Activated T-cell treated with anti-CD3 and anti-CD28 coated beads, Interleukin-2, amount 50 U/mL, for 48 hours (primary cell): ENCODE results near the gene LPIN1.

ENCODE experiments used
- DNase-seq, 2 experiments: peaks; one replicate each; pipeline ENCODE4 v3.0.0-alpha.2; 2020

The LPIN1 gene

GRCh38 chr2:11784747-11785610 lies 38.5 kb downstream of the LPIN1 start:
- peak; percentile 63 to 71 for DNase-seq

DNA sequence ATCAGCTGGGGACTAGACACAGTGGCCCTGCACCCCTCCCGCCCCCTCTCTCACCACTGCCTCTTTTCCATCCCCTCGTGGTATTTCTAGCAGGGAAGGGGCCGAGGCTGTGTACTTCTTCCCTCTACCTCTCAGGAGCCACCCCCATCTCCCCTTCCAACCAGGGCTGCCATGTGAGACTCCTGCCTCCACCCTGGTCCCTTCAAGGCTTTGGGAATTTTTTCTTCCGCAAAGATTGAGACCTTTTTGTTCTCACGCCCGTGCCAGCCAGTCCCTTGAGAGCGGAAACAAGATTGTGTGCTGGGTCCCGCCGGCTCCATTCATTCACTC lies 39.1 kb downstream of the LPIN1 start:
- no peak for DNase-seq

DNA sequence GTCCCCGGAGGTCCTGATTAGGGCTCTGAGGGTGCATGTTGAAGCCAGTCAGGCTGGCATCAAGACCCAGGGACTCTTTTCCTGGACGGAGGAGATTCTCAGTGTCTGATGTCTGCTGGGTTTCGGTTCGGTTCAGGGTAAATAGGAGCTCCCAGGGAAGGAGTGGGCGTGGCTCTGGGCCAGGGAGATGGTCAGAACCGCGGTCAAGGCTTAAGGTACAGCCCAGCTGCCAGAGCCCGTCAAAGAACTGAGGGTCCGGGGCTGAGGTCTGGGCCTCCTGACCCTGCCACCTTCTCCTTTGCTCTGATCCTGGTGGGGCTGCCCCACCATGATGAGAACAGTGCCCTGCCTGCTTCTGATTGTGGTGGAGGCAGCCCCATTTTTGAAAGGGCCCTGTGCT lies 39.8 kb downstream of the LPIN1 start:
- DNase-seq: no peak

GRCh38 chr2:11786592-11786991 lies 40.2 kb downstream of the LPIN1 start:
- DNase-seq: no peak

- no peak for DNase-seq
Observed at GRCh38 chr2:11787991-11788390, 41.6 kb downstream of the LPIN1 start.

DNA sequence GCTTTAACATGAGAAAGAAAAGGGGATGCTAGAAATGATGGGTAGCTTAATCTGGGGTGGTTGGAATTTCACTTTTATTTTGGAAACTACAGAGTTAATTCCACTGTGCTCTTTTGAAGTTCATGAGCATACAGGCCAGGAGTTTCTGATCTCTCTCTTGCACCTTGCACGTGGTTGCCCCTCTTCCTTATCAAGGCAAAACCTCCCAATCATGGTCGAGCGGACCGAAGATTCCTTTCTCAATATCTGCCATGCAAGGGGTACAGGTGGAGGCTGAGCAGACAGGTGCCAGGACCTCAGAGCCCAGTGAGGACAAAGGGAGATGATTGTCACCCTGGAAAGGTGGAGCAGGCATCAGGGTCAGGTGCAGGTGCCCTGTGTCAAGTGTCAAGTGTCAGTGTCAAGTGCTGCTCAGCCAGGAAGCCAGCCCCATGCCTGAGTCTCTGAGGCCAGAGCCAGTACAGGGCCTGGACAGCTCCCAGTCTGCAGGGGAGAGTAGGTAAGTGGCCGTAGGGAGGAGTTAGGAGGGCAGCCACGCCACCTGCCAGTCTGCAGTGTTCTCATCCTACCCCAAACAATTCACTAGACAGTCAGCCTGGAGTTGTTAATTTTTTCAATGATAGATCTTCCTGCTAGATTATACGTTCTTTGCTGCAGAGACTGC lies 42.2 kb downstream of the LPIN1 start:
- no peak for DNase-seq

DNA sequence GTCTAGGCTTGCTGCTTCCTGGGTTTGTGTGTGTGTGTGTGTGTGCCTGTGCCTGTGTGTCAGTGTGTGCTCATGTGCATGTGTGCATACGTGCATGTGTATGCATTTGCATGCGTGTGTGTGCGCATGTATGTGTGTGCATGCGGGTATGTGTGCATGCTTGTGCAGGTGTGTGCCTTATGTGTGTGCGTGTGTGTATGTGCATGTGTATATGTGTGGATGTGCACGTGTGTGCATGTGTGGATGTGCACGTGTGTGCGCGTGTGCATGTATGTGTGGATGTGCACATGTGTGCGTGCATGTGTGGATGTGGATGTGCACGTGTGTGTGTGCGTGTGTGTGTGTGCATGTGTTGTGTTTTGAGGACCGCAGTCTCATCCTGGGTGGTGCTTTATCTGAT lies 42.8 kb downstream of the LPIN1 start:
- no peak for DNase-seq

DNA sequence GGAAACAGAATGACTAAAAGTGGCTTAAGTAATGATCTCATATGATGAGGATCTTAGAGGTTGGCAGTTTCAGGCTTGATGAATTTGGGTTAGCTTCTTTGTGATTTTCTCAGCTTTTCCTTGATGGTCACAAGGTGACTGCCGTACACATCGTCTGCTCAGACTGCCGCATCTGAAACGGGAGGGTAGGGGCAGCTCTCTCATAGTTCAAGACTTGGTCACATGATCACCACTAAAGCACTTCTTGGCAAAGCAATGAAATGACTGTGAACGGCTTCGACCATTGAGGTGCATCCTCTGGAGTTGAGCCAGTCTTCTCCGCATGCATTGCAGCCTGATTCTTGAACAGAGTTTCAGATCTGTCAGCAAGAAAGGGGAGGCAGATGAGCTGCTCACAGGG lies 43.8 kb downstream of the LPIN1 start:
- no peak for DNase-seq

DNA sequence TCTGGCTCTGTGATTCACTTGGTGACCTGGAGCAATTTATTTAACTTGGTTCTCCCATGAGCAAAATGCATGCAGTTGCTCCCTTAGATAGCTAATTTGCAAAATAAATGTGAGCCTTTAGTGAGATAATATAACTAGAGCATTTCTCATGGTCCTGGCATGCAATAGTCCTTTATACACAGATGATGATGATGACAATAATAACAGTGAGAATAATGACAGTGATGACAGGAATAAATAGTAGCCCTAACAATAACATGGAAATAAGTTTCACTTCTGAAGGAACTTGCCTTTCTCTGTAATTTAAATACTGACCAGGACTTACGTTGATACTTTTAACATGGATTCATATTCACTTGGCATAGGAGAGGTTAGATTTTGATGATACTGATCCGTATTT lies 49.2 kb downstream of the LPIN1 start:
- no peak for DNase-seq

DNA sequence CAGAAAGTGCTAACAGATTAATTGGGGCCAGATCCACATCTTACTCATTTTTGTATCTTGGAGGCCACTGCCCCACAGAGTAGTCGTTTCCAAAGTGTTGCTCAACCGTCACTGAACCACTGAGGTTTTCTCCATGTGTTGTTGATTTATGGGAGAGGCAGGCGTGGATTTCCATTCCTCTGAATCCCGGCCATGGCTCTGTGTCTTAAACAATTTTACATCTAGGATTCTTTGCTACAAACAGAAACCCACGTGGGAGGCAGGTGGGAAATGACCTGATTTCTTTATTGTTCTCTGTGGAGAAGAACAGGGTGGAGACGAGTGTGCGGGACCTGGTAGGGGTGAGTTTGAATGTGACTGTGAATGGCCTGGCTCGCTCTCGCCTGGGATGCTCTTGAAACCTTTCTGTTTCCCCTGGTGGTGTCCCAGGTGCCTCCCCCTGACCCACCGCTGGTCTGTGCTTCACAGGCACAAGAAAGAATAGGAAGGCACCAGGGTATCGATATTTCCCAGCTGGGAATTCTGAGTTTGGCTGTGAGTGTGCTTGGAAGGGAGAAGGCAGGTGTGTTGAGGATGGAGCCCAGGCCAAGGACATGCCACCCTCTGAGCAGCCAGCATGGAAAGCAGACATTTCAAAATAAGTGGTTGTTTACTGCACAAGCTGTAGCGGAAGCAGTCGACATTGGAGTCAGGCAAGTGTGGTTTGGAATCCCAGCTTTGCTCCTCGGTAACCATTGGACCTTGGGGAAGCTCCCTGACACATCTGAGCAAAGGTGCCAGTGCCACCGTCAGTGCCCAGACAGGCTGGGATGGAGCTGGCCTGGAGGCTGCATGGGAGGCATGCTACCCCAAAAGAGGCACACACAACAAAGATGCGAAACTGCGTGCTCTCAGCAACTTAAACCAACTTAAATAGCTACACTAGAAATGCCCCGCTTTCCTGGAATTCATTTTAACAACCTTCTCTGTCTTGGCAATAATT lies 50.0 kb downstream of the LPIN1 start:
- peak in 1 of 2 experiments; percentile 14 for DNase-seq

DNA sequence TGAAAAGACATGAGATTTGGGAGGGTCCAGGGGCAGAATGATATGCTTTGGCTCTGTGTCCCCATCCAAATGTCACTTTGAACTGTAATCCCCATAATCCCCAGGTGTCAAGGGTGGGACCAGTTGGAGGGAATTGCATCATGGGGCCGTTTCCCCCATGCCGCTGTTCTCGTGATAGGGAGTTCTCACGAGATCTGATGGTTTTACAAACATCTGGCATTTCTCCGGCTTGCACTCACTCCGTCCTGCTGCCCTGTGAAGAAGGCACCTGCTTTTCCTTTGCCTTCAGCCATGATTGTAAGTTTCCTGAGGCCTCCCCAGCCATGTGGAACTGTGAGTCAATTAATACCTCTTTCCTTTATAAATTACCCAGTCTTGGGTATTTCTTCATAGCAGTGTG lies 51.4 kb downstream of the LPIN1 start:
- DNase-seq: no peak

- no peak for DNase-seq
Observed at GRCh38 chr2:11798701-11799435, 52.4 kb downstream of the LPIN1 start.

GRCh38 chr2:11799826-11800225 lies 53.4 kb downstream of the LPIN1 start:
- DNase-seq: no peak

DNA sequence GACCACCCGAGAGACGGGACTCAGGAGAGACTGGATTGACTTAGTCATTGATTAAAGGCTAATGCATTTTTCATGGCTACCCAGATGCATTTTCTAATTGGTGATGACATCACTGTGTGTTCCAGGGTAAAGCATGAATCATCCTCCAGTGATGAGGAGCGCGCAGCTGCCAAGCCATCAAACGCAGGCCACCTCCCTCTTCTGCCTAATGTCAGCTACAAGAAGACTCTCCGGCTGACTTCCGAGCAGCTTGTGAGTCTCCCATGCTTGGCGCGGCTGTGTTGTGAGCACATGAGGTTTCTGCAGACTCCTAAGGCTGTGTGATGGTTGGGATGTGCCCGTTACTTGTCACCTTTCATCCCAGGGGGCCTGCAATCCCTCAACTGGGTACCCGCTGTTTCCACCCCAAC lies 56.4 kb downstream of the LPIN1 start:
- DNase-seq: no peak

DNA sequence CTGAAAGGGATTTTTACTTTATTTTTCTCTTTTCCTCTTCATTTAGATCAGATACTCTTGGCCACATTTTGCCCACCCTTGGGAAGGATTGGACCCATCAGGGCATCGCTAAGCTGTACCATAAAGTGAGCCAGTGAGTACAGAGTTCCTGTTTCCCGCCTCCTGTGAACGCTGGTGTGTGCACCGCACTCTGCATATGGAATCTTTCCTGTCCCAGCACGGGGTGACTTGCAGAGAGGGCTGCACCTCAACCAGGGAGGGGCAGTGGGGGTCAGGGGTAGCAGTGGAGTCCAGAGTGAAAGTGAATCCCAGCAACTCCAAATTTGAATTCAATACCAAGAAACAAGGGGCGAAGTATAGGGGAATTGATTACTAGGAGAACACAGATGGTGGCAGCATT lies 58.6 kb downstream of the LPIN1 start:
- no peak for DNase-seq

DNA sequence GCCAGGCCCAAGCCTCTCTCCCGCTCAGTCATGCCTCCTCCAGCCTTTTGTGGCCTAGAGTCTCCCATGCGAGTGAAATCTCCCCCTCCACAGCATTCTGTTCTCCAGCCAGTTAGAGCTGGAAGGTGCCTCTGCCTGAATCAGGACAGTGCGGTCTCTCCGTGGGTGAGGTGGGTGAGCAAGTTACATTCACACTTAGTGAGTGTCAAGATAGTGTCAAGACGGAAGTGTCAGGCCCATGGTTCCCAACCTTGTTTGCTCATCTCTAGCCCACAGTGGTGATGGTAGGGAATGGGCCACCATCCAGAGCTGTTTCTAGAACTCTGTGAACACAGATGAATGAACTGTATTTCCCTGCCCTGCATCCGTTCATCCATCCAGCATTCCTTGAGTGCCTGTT lies 59.5 kb downstream of the LPIN1 start:
- peak in 1 of 2 experiments; percentile 16 for DNase-seq

DNA sequence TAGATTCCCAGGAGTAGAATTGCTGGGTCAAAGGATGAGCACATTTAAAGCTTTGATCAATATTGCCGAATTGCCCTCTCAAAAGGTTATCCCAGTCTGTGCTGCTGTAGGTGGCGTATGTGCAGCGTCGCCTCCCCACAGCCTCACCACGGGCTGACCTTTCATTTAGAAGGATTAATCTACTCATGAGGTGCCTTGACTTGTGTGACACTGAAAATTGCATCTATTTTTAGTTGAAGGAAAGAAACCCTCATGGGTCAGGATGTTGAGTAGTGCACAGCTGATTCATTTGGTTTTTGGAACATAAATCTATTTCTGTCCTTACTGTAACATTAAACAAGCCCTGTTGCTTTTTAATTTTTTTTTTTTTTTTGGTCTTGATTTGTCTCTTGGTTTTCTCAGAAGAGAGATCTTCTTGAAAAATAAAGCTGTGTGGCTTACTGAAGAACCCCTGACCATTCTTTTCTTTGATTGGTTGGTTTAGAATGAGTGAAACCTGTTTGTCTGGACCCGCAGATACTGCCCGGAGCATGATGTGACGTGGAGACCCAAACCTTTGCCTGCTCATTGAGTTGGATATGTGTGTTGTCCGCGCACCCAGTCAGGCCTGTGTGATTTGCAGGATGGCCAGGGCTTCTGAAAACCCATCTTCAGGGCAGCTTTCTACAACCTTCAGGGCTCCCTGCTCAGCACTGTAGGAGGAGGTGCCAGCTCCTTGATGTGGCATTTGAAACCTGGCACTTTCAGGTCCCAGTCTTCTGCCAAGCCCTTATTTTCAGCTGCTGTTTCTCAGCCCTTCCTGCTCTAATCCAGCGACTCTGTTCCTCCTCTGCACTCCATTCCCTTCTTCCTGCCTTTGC lies 61.0 kb downstream of the LPIN1 start:
- DNase-seq: no peak

GRCh38 chr2:11808016-11808400 lies 61.6 kb downstream of the LPIN1 start:
- no peak for DNase-seq

DNA sequence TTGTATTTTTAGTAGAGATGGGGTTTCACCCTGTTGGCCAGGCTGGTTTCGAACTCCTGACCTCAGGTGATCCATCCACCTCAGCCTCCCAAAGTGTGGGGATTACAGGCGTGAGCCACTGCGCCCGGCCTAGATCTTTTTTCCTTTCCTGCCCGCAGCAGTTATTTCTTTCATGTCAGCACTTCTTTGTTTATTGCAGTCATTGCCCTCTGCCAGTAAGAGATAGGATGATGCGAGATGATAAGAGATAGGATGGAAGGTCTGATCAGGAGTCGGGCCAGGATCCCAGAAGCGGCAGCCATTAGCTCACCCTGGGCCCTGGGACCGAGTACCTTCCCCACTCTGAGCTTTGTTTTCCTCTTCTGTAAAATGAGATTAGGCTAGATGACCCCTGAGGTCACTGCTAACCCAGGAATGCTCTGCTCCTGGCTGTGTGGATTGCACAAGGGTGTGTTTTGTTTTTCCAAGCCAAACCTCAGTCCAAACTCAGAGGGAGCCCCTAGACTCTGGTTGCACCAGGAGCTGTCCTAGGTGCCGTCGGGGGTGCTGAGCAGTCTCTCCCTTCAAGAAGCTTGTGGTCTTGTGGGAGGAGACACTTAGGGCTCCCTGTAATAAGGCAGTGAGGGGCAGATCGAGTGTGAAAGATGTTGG lies 63.3 kb downstream of the LPIN1 start:
- DNase-seq: no peak

DNA sequence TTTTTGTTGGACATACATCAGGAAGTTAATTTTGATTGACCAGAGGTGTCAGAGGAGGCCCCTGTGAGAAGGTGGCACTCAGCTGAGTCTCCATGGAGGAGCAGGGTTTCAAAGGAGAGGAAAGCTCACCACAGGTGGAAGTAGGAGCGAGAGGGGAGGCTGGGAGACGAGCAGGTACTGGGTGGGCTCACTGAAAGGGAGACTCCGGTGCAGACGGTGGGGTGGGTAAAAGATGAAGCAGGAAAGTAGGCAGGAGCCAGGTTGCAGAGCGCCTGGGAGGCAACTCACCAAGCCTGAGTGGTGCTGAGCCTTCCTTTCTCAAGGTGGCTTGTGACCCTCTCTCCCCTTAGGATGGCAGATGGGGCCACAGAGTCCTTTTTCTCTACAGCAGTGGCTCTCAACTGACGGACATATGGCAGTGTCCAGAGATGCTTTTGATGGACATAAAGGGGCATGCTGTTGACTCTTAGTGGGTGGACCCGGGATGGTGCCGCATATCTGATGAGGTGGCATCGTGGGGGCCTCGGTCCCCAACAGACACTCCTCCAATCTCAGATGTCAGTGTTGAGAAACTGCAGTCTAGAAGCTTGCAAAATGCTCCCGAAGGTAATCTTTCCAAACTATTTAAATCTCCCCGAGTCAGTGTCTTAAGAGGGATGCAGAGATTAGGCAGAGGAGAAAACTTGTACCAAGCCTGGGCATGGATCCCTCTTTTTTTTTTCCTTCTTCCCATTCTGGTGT lies 64.0 kb downstream of the LPIN1 start:
- no peak for DNase-seq
